Measurements from ENCODE around the gene TMEM42. TPM values are rescaled to one million over a fixed set of nuclear protein-coding genes. Genes with fewer than 3 reads are reported as not detected.

TMEM42 gene
- total and polyA plus RNA-seq, 9 of the 15 experiments (the other 6 are each of a cell fraction or from before 2014, with no cell fraction given) = 0.53 to 1.6 (median 0.98) TPM

- Histone ChIP-seq H3K4me2 (ENCODE audit: insufficient read depth, low read length) (no peak overlapping the region), H3K4me1 (replicated peaks in 1 of 2; ENCODE audit: control insufficient read depth in 2 of 2, insufficient read depth in 2 of 2, low read length in 2 of 2) (no peaks in the 10 kb centered on the region), H3K4me3 (no peak overlapping the region), H3K79me2 (ENCODE audit: control insufficient read depth, insufficient read depth, low read length) (no peaks in the 10 kb centered on the region), H3K27ac (ENCODE audit: extremely low read depth, low read depth, low read length) (no peak overlapping the region), H3K27me3 (ENCODE audit: control insufficient read depth in 2 of 2, insufficient read depth in 2 of 2, low read length in 2 of 2) (peaks cover 38 to 62% of the 10 kb centered on the region in 2 experiments; a peak in 4 of 5 replicates), H3K9me1 (ENCODE audit: control insufficient read depth, insufficient read depth, low read length) (no peaks in the 10 kb centered on the region), H3K36me3 (ENCODE audit: control insufficient read depth, insufficient read depth, low read length) (no peaks in the 10 kb centered on the region), H4K20me1 (replicated peaks; ENCODE audit: control insufficient read depth, insufficient read depth, low read length) (no peaks in the 10 kb centered on the region), H3K9ac (ENCODE audit: insufficient read depth in 1 of 2, low read depth in 2 of 2, low read length in 2 of 2) (no peak overlapping the region; a peak in 1 of 4 replicates), H3K9me3 (replicated peaks; ENCODE audit: control insufficient read depth, insufficient read depth, low read depth, low read length) (no peaks in the 10 kb centered on the region), H2AFZ (ENCODE audit: low read depth, low read length) (no peak overlapping the region)
- ATAC-seq (no peak), DNase-seq (ENCODE audit: extremely low read depth in 1 of 4, low spot score in 3 of 4) (no peak), FAIRE-seq (no peak)
- 4% methylated on average over 15 of the region's 15 CpGs for WGBS (ENCODE audit: insufficient coverage, low coverage, missing lambda C conversion rate)
- in situ Hi-C loops (cut with MboI) (loop anchor here (5.0 kb wide), 1 partner anchor 366 kb away; no protein-coding TSS in a partner anchor), intact Hi-C loops (cut with micrococcal nuclease) (no loop called here)
- POLR2A ChIA-PET = no interaction called here
- BruUV-seq (replicated peaks) = no TSS peak
- CTCF ChIA-PET (ENCODE audit: low intra/inter-chr PET ratio) = no interaction called here
- TF ChIP-seq ID3 (CRISPR knock-in tag; IDR thresholded peaks at IDR 0.05) (no peak), ID3 (tag; IDR thresholded peaks at IDR 0.05) (no peak), MAFG (tag; conservative IDR thresholded peaks at IDR 0.05) (no peak), HCFC1 (IDR thresholded peaks at IDR 0.05; ENCODE audit: low read depth, low read length) (no peak), CHD4 (IDR thresholded peaks at IDR 0.05; ENCODE audit: insufficient read depth, insufficient replicate concordance, low read depth, low read length, poor library complexity, severe bottlenecking) (no peak), NFATC3 (IDR thresholded peaks at IDR 0.05) (no peak), MED1 (CRISPR knock-in tag; IDR thresholded peaks at IDR 0.05; ENCODE audit: borderline replicate concordance) (no peak), ZNF408 (CRISPR knock-in tag; IDR thresholded peaks at IDR 0.05; ENCODE audit: low read depth) (no peak), ELF1 (tag; IDR thresholded peaks at IDR 0.05) (no peak), ZNF184 (CRISPR knock-in tag; IDR thresholded peaks at IDR 0.05) (no peak), CHCHD3 (CRISPR knock-in tag; IDR thresholded peaks at IDR 0.05) (no peak), ZBTB8A (IDR thresholded peaks at IDR 0.05; ENCODE audit: partially characterized antibody) (no peak), HMGN3 (IDR thresholded peaks at IDR 0.05; ENCODE audit: borderline replicate concordance, extremely low read depth, insufficient read length, low read depth, low read length) (no peak), SMARCB1 (IDR thresholded peaks at IDR 0.05; ENCODE audit: insufficient read length, low read depth) (no peak), ATF3 (IDR thresholded peaks at IDR 0.05) (no peak), ATF3 (CRISPR knock-in tag; conservative IDR thresholded peaks at IDR 0.05) (no peak), YBX1 (IDR thresholded peaks at IDR 0.05) (no peak)
Observed at GRCh38 chr3:44903751-44904150, 42.0 kb downstream of the TMEM42 start.
